LNCAP (cell line): ENCODE measurements around the gene CTDP1.

Experiments used
- TF ChIP-seq, protein P1 (sequence below): fragments of 450-650 bp; IDR thresholded peaks from 2 replicates; pipeline ENCODE4 v1.5.1; 2017; ENCODE audit warnings: mild to moderate bottlenecking

Gene CTDP1

DNA sequence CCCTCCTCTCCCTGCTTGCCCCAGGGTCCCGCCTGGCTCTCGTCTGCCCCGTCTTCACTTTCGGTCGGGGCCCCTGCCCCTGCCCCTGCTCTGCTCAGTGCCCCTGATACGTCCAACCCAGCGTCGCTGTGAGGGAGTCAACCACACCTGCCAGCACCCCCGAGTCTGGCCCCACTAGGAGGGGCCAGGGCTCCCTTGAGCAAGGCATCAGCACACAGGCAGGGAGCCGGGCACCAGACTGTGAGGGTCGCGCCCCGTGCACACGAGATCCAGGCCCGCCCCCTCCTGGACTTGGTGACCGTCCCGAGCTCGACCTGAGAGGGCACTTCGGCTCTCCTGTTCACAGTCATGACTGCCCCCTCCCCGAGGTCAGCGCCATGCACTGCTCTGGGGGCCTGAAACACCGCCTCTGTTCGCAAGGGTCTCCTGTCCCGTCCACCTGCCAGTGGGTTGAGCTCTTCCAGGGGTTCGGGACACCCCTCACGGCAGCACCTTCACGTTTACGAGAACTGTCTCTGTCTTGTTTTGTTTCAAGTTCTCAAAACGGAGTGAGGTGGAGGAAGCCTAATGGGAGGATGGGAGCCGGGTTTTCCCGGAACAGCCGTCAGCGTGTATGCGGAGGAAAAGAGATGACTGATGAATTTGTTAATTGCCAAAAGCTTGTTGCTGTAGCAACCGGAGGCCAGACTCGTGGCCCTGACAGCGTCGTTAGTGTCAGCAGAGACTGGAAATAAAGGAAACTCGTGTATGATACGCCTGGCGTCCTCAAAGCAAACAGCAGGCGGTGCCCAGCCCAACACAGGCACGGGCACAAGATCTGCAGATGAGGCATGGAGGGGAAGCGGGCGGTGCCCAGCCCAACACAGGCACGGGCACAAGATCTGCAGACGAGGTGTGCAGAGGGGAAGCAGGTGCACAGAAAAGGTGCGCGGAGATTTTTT is 69.9 kb downstream of the CTDP1 start:
- TF ChIP-seq, protein P1, sequence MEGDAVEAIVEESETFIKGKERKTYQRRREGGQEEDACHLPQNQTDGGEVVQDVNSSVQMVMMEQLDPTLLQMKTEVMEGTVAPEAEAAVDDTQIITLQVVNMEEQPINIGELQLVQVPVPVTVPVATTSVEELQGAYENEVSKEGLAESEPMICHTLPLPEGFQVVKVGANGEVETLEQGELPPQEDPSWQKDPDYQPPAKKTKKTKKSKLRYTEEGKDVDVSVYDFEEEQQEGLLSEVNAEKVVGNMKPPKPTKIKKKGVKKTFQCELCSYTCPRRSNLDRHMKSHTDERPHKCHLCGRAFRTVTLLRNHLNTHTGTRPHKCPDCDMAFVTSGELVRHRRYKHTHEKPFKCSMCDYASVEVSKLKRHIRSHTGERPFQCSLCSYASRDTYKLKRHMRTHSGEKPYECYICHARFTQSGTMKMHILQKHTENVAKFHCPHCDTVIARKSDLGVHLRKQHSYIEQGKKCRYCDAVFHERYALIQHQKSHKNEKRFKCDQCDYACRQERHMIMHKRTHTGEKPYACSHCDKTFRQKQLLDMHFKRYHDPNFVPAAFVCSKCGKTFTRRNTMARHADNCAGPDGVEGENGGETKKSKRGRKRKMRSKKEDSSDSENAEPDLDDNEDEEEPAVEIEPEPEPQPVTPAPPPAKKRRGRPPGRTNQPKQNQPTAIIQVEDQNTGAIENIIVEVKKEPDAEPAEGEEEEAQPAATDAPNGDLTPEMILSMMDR, result no peak

DNA sequence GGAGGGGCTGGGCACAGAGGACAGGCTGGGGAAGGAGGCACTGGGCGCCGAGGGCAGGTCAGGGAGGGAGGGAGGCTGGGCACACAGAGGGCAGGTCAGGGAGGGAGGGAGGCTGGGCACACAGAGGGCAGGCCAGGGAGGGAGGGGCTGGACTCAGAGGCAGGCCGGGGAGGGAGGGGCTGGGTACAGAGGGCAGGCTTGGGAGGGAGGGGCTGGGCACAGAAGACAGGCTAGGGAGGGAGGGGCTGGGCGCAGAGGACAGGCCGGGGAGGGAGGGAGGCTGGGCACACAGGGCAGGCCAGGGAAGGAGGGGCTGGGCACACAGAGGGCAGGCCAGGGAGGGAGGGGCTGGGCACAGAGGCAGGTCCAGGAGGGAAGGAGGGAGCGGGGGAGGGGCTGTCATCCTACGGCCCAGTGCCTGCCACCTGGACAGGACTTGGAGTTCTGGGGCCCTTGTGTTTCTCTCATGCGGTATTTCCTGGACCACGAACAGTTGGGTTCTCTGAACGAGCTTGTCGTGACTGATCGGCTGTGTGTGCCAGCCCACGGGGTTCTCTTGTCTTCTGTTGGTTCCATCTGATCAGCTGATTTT is 71.5 kb downstream of the CTDP1 start:
- TF ChIP-seq, protein P1, result no peak

DNA sequence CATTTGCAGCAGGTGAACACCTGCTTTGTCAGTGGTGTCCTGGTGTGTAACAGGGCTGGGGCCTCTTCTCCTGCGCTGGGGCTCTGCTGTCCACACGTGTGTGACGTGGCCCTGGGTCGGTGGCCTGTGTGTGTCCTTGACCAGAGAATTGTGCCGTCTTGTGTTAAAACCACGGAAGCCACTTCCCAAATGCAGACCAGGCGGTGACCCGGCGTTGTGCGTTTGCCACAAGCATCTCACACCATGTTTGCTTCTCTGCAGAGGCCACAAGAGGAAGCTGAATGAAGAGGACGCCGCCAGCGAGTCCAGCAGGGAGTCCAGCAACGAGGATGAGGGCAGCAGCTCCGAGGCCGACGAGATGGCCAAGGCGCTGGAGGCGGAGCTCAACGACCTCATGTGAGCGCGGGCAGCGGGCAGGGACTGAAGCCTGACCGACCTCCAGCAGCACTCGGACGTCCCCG is 73.8 kb downstream of the CTDP1 start:
- TF ChIP-seq, protein P1, result no peak

DNA sequence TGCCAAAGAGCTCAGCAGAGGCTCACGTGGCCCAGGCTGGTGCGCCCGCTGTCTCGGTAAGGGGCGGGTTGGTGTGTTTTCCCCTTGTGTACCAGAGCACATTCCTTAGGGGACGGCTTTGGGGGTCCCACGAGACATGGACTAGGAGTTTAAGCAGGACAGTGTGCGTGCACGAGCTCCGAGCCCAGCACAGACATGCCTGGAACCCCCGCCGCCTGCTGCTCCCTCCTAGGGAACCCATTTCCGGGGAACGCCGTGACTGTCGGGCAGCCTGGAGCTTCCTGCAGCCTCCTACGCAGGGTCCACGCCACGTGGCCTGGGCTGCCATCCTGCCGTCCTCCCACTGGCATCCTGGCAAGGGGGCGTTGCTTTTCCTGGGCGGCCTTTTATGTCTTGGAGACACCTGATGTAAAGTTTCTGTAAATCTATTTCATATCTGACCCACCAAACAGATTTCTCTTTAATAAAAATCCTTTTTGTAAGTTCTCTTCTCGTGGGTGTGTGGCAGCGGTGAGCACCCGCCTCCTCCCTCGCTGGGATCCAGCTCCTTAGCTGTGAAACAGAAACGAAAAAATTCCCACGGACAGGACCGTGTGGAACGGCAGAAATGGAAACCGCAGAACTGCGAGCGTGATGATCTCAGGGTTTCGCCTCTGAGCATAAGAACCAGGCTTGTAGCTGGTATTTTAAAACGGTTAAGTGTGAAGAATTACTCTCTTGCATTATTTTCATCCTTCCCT is 74.6 kb downstream of the CTDP1 start:
- TF ChIP-seq, protein P1, result no peak

DNA sequence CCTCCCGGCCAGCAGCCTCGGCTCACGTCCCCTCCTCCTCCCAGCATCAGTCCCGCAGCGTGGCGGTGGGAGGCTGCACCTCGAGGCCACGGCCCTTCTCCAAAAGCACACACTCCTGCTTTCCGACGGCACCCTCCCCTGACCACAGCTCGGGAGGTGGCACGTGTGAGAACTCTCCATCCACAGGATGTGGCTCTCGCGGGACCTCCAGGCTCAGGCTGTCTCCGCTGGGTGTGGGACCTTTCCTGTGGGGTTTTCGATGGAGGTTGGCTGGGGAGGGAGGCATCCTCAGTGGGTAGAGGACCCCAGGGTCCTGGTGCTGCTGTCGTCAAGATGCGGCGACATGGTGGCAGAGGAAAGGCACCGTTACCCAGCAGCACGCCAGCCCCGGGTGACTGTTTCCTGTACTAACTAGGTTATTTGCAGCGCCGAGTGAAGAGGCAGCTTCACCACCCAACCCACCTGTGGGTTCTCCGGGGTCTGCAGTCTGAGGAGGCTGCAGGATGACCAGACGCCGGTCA is 75.3 kb downstream of the CTDP1 start:
- TF ChIP-seq, protein P1, result no peak

DNA sequence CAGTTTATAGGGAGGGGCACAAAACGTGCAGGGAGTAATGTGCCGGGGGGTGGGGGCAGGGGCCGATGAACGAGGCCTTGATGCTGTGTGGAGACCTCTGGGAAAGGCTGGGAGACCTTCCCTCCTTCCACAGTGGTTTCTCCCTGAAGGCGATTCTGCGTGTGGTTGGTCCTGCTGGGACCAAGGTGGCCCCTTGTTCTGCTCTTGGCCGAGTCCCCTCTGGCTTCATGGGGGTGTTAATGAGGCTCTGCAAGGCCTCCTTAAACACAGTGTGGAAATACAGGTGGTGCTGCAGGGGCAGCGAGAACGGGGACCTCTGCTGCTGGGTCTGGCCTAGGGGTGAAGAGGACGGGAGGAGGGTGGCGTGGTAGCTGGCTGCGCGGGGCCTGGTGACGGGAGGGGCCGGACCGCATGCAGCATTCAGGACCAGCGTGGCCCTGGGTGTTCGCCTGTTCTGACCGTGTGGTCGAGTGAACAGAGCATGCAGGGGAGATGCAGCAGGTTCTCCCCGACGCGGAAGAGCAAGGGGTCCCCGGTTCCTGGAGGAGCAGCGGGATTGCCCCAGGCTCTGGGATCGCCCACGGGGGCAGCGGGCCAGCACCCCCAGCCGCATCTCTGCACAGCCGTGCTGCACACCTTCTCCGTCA is 76.0 kb downstream of the CTDP1 start:
- TF ChIP-seq, protein P1, result no peak

DNA sequence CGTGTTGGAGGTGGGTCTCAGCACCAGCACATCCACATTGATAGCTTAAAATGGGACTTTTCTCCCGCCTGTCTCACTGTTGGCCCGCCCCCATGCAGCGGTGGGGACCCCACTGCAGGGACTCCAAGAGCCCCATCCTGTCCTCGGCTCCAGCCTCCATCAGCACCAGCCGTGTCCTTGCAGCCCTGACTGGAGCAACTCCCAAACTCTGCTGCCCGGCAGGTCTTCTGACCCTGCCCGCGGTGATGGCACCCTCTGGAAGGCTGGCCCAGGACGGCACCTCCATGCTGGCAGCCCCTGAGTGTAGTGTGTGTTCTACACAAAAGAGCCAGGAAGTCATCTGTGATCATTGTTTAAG is 76.5 kb downstream of the CTDP1 start:
- TF ChIP-seq, protein P1, result no peak
